ENCODE data around the gene PTTG1IP.

- TF ChIP-seq CTCF (IDR thresholded peaks at IDR 0.05) (no peak), POLR2A (IDR thresholded peaks at IDR 0.05) (no peak), EP300 (IDR thresholded peaks at IDR 0.05) (no peak)
These were observed 17.6 kb upstream of the PTTG1IP start for GRCh38 chr21:44890961-44891541.

All from tibial nerve (tissue), 4 donors.